ENCODE data around the gene CST9.

The CST9 gene

DNA sequence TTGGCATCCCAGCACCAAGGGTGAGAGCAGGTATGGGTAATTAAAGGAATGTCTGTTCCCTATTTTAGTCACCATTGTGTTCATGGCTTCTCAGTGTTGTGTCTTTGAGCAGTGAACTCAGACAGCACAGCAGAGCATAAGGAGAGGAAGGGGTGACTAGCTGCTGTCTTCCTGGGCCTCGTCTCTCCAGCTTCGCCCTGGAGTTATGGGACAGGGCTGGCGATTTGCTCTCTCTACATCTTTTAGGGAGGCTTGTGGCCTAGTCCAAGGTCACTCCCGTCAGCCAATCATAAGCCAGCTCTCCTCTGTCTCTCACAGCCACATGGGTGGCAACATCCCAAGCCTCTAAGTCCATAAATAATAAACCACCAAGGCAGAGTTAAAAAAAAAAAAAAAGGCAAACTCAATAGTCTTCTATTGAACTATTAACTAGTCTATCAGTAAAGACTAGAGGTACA lies 24.7 kb upstream of the CST9 start:
- Histone ChIP-seq H3K27me3 (ENCODE audit: insufficient read depth, low read length) (no peaks in the 10 kb centered on the region), H3K36me3 (ENCODE audit: insufficient read depth, low read length) (0 out of 2 replicates have a peak, but pooled peaks cover 3% of the 10 kb centered on the region), H3K9ac (ENCODE audit: low read depth, low read length) (no peak overlapping the region), H3K4me3 (ENCODE audit: low read length) (no peak overlapping the region), H3K9me3 (ENCODE audit: insufficient read depth, low read depth, low read length) (no peaks in the 10 kb centered on the region), H3K4me1 (ENCODE audit: insufficient read depth, low read length) (peaks cover 11% of the 10 kb centered on the region; the same call in 1 of the 2 replicates), H3K27ac (ENCODE audit: low read depth, low read length) (no peak overlapping the region)
- WGBS = 85% methylated on average over 4 of the region's 4 CpGs

DNA sequence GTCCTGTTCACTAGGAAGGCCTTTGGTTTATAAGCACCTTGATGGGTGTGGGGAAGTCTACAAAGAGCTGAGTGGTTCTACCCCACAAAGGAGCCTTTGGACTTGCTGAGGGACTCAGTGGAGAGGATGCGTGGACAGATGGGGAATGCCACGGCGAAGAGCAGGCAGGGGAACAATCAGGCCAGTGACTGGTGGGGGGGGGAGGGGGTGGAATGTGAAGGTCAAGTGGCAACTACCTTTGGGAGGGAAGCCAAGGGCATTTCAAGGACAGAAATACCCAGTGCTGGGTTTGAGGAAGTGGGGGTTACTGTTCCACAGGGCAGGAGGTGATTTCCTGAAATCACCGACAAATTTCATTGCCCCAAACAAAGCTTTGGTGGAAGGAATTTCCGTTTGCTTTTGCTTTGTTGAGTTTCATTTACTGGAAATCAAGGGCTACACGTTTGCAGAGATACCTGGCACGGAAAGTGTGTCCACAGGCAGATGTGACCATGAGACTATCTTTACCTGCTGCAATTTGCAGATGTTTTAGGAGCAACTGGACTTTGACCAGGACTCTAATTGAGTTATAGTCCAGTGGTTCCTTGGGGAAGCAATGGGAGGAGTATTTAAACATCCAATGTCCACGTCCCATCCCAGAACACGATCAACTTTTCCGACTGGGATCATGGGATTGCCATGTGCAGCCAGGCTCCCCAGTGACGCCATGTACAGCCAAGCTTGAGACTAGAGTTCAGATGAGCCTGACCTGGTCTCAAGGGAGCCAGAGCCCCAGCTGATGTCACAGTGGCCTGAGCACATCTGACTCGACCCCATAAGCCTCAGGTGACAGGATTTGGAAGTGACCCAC lies 24.1 kb upstream of the CST9 start:
- Histone ChIP-seq H3K36me3 (ENCODE audit: insufficient read depth, low read length) (0 out of 2 replicates have a peak, but pooled peaks cover 3% of the 10 kb centered on the region), H3K4me3 (ENCODE audit: low read length) (no peak overlapping the region), H3K27ac (ENCODE audit: low read depth, low read length) (no peak overlapping the region), H3K9me3 (ENCODE audit: insufficient read depth, low read depth, low read length) (no peaks in the 10 kb centered on the region), H3K27me3 (ENCODE audit: insufficient read depth, low read length) (no peaks in the 10 kb centered on the region), H3K4me1 (ENCODE audit: insufficient read depth, low read length) (peaks cover 11% of the 10 kb centered on the region; the same call in 1 of the 2 replicates), H3K9ac (ENCODE audit: low read depth, low read length) (no peak overlapping the region)
- WGBS = 88% methylated on average over 12 of the region's 12 CpGs

DNA sequence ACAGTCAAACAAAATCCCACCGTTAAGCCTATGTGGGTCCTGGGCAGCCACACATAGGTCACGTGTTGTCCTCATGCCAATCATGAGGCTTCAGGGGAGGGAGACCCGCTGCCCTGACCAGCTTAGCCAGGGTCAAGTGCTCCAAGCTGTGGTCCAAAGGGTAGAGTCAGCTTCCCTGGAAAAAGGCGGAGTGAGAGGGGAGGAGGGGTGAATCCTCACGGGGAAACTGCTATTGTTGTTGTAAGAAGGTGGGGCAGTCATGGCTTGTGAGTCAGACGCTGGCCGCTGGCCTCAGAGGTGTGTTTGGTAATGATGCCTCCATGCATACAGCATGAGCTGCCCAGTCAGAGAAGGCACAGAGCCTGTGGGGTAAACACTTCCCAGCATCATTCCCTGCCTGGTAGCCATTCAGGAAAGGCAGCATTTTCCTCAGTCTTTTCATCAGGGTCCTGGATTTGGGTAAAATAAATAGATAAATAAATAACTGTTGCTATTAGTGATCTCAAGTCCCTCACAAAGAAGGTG lies 23.4 kb upstream of the CST9 start:
- H3K9me3 ChIP-seq (ENCODE audit: insufficient read depth, low read depth, low read length) = no peaks in the 10 kb centered on the region
- 0 out of 2 replicates have a peak, but pooled peaks cover 3% of the 10 kb centered on the region for H3K36me3 ChIP-seq (ENCODE audit: insufficient read depth, low read length)
- WGBS = 46% methylated on average over 7 of the region's 7 CpGs
- H3K27ac ChIP-seq (ENCODE audit: low read depth, low read length) = no peak overlapping the region
- H3K4me1 ChIP-seq (ENCODE audit: insufficient read depth, low read length) = peaks cover 11% of the 10 kb centered on the region; the same call in 1 of the 2 replicates
- H3K9ac ChIP-seq (ENCODE audit: low read depth, low read length) = no peak overlapping the region
- no peaks in the 10 kb centered on the region for H3K27me3 ChIP-seq (ENCODE audit: insufficient read depth, low read length)
- H3K4me3 ChIP-seq (ENCODE audit: low read length) = no peak overlapping the region

DNA sequence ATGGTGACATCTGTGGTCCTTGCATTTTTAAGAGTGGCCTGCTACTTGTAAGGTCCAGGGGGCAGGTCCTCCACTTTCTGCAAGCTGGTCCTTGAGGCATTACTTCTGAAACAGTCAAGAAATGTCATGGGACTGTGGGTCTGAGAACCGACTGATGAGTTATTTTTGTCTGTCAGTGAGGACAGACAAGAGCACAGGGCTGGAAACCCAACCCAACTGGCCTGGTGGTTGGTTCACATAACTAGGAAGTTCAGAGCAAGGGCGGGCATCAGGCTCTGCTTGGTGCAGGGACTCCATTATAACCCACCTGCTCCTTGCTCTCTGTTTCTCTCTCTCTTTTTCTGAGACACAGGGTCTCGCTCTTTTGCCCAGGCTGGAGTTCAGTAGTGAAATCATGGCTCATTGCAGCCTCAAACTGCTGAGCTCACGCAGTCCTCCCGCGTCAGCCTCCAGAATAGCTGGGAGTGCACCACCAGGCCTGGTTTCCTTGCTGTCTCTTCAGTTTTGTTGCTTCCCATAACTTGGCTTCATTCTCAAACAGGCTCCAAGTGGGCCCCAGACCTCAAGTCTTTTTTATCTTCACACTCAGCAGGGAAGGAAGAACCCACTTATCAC lies 22.8 kb upstream of the CST9 start:
- no peak overlapping the region for H3K9ac ChIP-seq (ENCODE audit: low read depth, low read length)
- no peaks in the 10 kb centered on the region for H3K9me3 ChIP-seq (ENCODE audit: insufficient read depth, low read depth, low read length)
- H3K4me1 ChIP-seq (ENCODE audit: insufficient read depth, low read length) = peaks cover 11% of the 10 kb centered on the region; the same call in 1 of the 2 replicates
- 0 out of 2 replicates have a peak, but pooled peaks cover 3% of the 10 kb centered on the region for H3K36me3 ChIP-seq (ENCODE audit: insufficient read depth, low read length)
- no peaks in the 10 kb centered on the region for H3K27me3 ChIP-seq (ENCODE audit: insufficient read depth, low read length)
- H3K27ac ChIP-seq (ENCODE audit: low read depth, low read length) = no peak overlapping the region
- WGBS = 94% methylated on average over 6 of the region's 6 CpGs
- H3K4me3 ChIP-seq (ENCODE audit: low read length) = no peak overlapping the region

DNA sequence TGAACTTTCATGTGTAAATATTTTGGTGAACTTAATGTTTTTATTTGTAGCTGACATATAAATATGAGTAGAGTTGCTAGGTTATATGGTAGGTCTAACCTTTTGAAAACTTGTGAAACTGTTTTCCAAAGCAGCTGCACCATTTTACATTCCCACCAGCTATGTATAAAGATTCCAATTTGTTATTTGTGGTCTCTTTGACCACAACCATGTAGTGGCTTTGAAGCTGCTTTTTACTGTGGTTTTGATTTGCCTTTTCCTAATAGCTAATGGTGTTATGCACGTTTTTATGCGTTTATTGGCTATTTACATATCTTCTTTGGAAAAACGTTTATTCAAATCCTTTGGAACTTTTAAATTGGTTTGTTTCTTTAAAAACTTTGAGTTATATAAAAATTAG lies 21.8 kb upstream of the CST9 start:
- no peak overlapping the region for H3K27ac ChIP-seq (ENCODE audit: low read depth, low read length)
- 0 out of 2 replicates have a peak, but pooled peaks cover under 1% of the 10 kb centered on the region for H3K36me3 ChIP-seq (ENCODE audit: insufficient read depth, low read length)
- H3K4me1 ChIP-seq (ENCODE audit: insufficient read depth, low read length) = peaks cover 15% of the 10 kb centered on the region; the same call in 1 of the 2 replicates
- 96% methylated on average over 2 of the region's 3 CpGs for WGBS
- H3K9me3 ChIP-seq (ENCODE audit: insufficient read depth, low read depth, low read length) = no peaks in the 10 kb centered on the region
- no peak overlapping the region for H3K4me3 ChIP-seq (ENCODE audit: low read length)
- H3K27me3 ChIP-seq (ENCODE audit: insufficient read depth, low read length) = no peaks in the 10 kb centered on the region
- H3K9ac ChIP-seq (ENCODE audit: low read depth, low read length) = no peak overlapping the region

DNA sequence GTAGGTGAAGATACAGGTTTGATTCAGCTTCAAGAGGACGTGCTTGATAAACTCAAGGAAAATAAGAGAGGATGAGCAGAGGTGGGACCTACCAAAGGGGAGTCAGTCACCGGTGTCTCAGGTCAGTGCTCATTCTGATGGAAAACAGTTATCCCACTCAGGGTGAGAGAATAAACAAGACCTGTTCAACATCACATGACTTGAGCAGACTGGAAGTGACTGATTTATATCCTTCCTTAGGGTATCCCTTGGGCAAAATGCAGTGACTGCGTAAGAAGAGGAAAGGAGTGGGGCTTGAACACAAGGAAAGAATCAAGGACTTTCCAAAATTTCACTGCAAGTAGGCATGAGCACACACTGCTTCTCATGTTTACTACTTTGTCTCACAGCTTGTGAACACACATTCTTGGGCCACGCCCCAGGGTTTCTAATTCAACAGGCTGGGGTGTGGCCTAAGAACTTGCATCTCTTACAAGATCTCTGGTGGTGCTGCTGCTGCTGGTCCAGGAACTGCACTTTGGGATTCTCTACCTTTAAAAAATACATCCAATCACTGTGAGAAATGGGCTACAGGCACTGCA lies 20.4 kb upstream of the CST9 start:
- Histone ChIP-seq H3K9ac (ENCODE audit: low read depth, low read length) (no peak overlapping the region), H3K36me3 (ENCODE audit: insufficient read depth, low read length) (no peaks in the 10 kb centered on the region), H3K9me3 (ENCODE audit: insufficient read depth, low read depth, low read length) (no peaks in the 10 kb centered on the region), H3K27me3 (ENCODE audit: insufficient read depth, low read length) (no peaks in the 10 kb centered on the region), H3K4me3 (ENCODE audit: low read length) (no peak overlapping the region), H3K4me1 (ENCODE audit: insufficient read depth, low read length) (peaks cover 15% of the 10 kb centered on the region; the same call in 1 of the 2 replicates), H3K27ac (ENCODE audit: low read depth, low read length) (no peak overlapping the region)
- WGBS = 86% methylated on average over 4 of the region's 4 CpGs

DNA sequence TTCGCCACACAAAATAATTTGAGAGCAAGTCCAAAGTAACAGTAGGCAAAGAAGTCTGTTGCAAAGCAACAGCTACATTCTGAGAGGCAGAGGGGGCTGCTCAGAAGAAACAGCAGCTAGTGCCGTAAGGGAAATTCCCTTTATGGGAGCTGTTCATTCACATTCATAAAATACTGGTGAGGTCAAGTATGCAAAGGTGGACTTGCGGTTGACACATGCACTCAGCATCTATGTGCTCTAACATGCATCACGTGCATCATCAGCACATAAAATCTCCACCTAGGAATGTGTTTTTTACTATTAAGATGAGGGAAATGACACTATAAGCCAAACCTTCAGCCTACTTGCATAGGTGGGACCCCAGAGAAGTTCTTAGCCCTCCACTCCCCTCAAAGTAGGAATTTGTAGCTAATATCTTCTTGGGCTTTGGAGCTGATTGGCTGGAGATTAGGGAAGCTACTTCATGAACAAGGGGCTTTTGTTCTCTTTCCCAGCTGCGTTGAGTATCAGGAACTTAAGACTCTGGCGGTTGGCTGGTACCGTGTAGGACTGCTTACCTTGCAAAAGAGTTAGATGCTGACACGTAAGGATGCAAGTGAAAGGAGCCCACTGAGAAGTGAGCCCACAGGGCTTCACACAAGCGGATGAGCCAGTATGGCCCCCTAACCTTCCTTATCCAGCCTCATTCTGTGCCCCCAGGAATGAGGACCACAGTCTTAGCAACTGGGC lies 19.7 kb upstream of the CST9 start:
- Histone ChIP-seq H3K9me3 (ENCODE audit: insufficient read depth, low read depth, low read length) (no peaks in the 10 kb centered on the region), H3K27me3 (ENCODE audit: insufficient read depth, low read length) (no peaks in the 10 kb centered on the region), H3K4me1 (ENCODE audit: insufficient read depth, low read length) (peaks cover 20% of the 10 kb centered on the region; the same call in 1 of the 2 replicates), H3K27ac (ENCODE audit: low read depth, low read length) (no peak overlapping the region), H3K9ac (ENCODE audit: low read depth, low read length) (no peak overlapping the region), H3K36me3 (ENCODE audit: insufficient read depth, low read length) (no peaks in the 10 kb centered on the region), H3K4me3 (ENCODE audit: low read length) (no peak overlapping the region)
- WGBS = 89% methylated on average over 8 of the region's 9 CpGs

DNA sequence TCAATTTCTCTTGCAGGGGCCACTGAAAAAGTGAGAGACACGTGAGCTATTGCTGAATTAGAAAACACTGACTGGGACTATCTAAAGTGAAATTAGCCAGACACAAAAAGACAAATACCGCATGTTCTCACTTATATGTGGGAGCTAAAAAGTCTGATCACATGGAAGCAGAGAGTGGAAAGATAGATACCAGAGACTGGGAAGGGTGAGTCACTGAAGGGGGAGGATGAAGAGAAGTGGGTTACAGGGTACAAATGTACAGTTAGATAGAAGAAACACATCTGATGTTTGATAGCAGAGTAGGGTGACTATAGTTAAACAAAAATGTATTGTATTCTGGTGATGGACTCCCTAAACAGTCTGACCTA lies 18.6 kb upstream of the CST9 start:
- H3K4me1 ChIP-seq (ENCODE audit: insufficient read depth, low read length) = peaks cover 15% of the 10 kb centered on the region; the same call in 1 of the 2 replicates
- no peaks in the 10 kb centered on the region for H3K36me3 ChIP-seq (ENCODE audit: insufficient read depth, low read length)
- WGBS = 88% methylated on average over 2 of the region's 2 CpGs
- H3K27me3 ChIP-seq (ENCODE audit: insufficient read depth, low read length) = no peaks in the 10 kb centered on the region
- H3K9me3 ChIP-seq (ENCODE audit: insufficient read depth, low read depth, low read length) = no peaks in the 10 kb centered on the region
- no peak overlapping the region for H3K27ac ChIP-seq (ENCODE audit: low read depth, low read length)
- H3K9ac ChIP-seq (ENCODE audit: low read depth, low read length) = no peak overlapping the region
- H3K4me3 ChIP-seq (ENCODE audit: low read length) = no peak overlapping the region

DNA sequence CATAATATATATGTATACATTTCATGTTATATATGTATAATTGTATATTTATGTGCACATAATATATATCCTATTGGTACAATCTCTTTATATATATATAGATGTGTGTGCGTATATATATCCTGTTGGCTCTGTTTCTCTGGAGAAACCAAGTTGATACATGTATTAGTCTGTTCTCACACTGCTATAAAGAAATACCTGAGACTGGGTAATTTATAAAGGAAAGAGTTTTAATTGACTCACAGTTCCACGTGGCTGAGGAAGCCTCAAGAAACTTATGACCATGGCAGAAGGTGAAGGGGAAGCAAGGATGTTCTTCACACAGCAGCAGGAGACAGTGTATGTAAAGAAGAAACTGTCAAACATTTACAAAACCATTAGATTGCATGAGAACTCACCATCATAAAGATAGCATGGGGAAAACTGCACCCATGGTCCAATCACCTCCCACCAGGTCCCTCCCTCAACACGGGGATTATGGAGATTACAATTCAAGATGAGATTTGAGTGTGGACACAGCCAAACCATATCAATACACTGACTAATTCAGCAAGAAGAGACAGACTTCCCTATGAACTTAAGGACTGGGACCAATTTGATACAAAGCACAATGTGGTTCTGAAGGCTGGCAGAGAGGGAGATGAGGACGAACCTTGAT lies 18.1 kb upstream of the CST9 start:
- H3K9me3 ChIP-seq (ENCODE audit: insufficient read depth, low read depth, low read length) = no peaks in the 10 kb centered on the region
- H3K27me3 ChIP-seq (ENCODE audit: insufficient read depth, low read length) = no peaks in the 10 kb centered on the region
- no peak overlapping the region for H3K9ac ChIP-seq (ENCODE audit: low read depth, low read length)
- no peak overlapping the region for H3K27ac ChIP-seq (ENCODE audit: low read depth, low read length)
- peaks cover 10% of the 10 kb centered on the region; the same call in 1 of the 2 replicates for H3K4me1 ChIP-seq (ENCODE audit: insufficient read depth, low read length)
- no peak overlapping the region for H3K4me3 ChIP-seq (ENCODE audit: low read length)
- no peaks in the 10 kb centered on the region for H3K36me3 ChIP-seq (ENCODE audit: insufficient read depth, low read length)
- WGBS = 93% methylated on average over 3 of the region's 4 CpGs

DNA sequence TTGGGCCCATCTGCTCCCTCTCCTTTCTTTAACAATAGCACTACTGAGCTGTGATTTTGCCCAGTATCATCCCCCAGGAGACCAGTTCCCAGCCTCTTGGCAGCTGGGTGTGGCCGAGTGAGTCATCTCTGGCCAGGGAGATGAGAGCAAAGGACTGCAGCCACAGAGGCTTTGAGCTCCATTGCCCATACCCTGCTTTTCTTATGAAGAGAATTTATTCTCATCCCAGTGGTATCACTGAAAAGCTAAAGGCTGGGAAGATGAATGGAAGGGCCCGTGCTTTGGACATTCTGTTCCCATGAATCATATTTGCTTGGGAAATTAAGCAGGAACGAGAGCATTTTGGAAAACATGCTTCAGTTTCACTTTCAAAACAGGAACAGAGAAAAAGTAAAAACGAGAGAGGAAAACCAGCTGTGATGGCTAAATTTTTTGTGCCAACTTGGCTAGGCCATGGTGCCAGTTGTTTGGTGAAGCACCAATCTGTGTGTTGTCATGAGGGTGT lies 17.2 kb upstream of the CST9 start:
- Histone ChIP-seq H3K9me3 (ENCODE audit: insufficient read depth, low read depth, low read length) (no peaks in the 10 kb centered on the region), H3K27ac (ENCODE audit: low read depth, low read length) (no peak overlapping the region), H3K4me1 (ENCODE audit: insufficient read depth, low read length) (peaks cover 10% of the 10 kb centered on the region; the same call in 1 of the 2 replicates), H3K27me3 (ENCODE audit: insufficient read depth, low read length) (no peaks in the 10 kb centered on the region), H3K4me3 (ENCODE audit: low read length) (no peak overlapping the region), H3K36me3 (ENCODE audit: insufficient read depth, low read length) (no peaks in the 10 kb centered on the region), H3K9ac (ENCODE audit: low read depth, low read length) (no peak overlapping the region)
- 59% methylated on average over 4 of the region's 4 CpGs for WGBS

All from HUES64 (cell line).